ENCODE results near the gene AKAP6.

AKAP6 gene

GRCh38 chr14:32754209-32754608, 425.1 kb downstream of the AKAP6 start:
- Histone ChIP-seq H3K4me1 (ENCODE audit: control insufficient read depth, insufficient read depth, low read length) (no peaks in the 10 kb centered on the region), H3K4me3 (ENCODE audit: low read depth, low read length) (no peak overlapping the region), H3K36me3 (ENCODE audit: control insufficient read depth, insufficient read depth, low read length) (no peaks in the 10 kb centered on the region), H3K9ac (ENCODE audit: low read depth, low read length) (no peak overlapping the region), H3K27me3 (ENCODE audit: control insufficient read depth, insufficient read depth, low read length) (no peaks in the 10 kb centered on the region), H3K9me3 (ENCODE audit: control insufficient read depth, insufficient read depth, low read length) (no peaks in the 10 kb centered on the region)

GRCh38 chr14:32756173-32756572, 427.1 kb downstream of the AKAP6 start:
- Histone ChIP-seq H3K4me1 (ENCODE audit: control insufficient read depth, insufficient read depth, low read length) (no peaks in the 10 kb centered on the region), H3K27me3 (ENCODE audit: control insufficient read depth, insufficient read depth, low read length) (no peaks in the 10 kb centered on the region), H3K9me3 (ENCODE audit: control insufficient read depth, insufficient read depth, low read length) (no peaks in the 10 kb centered on the region), H3K36me3 (ENCODE audit: control insufficient read depth, insufficient read depth, low read length) (no peaks in the 10 kb centered on the region), H3K9ac (ENCODE audit: low read depth, low read length) (no peak overlapping the region), H3K4me3 (ENCODE audit: low read depth, low read length) (no peak overlapping the region)

GRCh38 chr14:32756775-32757174, 427.7 kb downstream of the AKAP6 start:
- H3K4me1 ChIP-seq (ENCODE audit: control insufficient read depth, insufficient read depth, low read length) = no peaks in the 10 kb centered on the region
- H3K36me3 ChIP-seq (ENCODE audit: control insufficient read depth, insufficient read depth, low read length) = no peaks in the 10 kb centered on the region
- H3K27me3 ChIP-seq (ENCODE audit: control insufficient read depth, insufficient read depth, low read length) = no peaks in the 10 kb centered on the region
- no peak overlapping the region for H3K9ac ChIP-seq (ENCODE audit: low read depth, low read length)
- H3K9me3 ChIP-seq (ENCODE audit: control insufficient read depth, insufficient read depth, low read length) = no peaks in the 10 kb centered on the region
- H3K4me3 ChIP-seq (ENCODE audit: low read depth, low read length) = no peak overlapping the region

- no peaks in the 10 kb centered on the region for H3K36me3 ChIP-seq (ENCODE audit: control insufficient read depth, insufficient read depth, low read length)
- H3K9me3 ChIP-seq (ENCODE audit: control insufficient read depth, insufficient read depth, low read length) = no peaks in the 10 kb centered on the region
- no peaks in the 10 kb centered on the region for H3K4me1 ChIP-seq (ENCODE audit: control insufficient read depth, insufficient read depth, low read length)
- no peak overlapping the region for H3K4me3 ChIP-seq (ENCODE audit: low read depth, low read length)
- H3K9ac ChIP-seq (ENCODE audit: low read depth, low read length) = no peak overlapping the region
- no peaks in the 10 kb centered on the region for H3K27me3 ChIP-seq (ENCODE audit: control insufficient read depth, insufficient read depth, low read length)
These were observed 428.5 kb downstream of the AKAP6 start for GRCh38 chr14:32757568-32757967.

- no peak overlapping the region for H3K9ac ChIP-seq (ENCODE audit: low read depth, low read length)
- H3K9me3 ChIP-seq (ENCODE audit: control insufficient read depth, insufficient read depth, low read length) = no peaks in the 10 kb centered on the region
- H3K27me3 ChIP-seq (ENCODE audit: control insufficient read depth, insufficient read depth, low read length) = no peaks in the 10 kb centered on the region
- H3K4me3 ChIP-seq (ENCODE audit: low read depth, low read length) = no peak overlapping the region
- H3K36me3 ChIP-seq (ENCODE audit: control insufficient read depth, insufficient read depth, low read length) = no peaks in the 10 kb centered on the region
- H3K4me1 ChIP-seq (ENCODE audit: control insufficient read depth, insufficient read depth, low read length) = no peaks in the 10 kb centered on the region
These were observed 432.4 kb downstream of the AKAP6 start for GRCh38 chr14:32761381-32761968.

GRCh38 chr14:32762886-32763285, 433.8 kb downstream of the AKAP6 start:
- H3K4me3 ChIP-seq (ENCODE audit: low read depth, low read length) = no peak overlapping the region

GRCh38 chr14:32763673-32764072, 434.6 kb downstream of the AKAP6 start:
- Histone ChIP-seq H3K4me1 (ENCODE audit: control insufficient read depth, insufficient read depth, low read length) (no peaks in the 10 kb centered on the region), H3K9ac (ENCODE audit: low read depth, low read length) (no peak overlapping the region), H3K36me3 (ENCODE audit: control insufficient read depth, insufficient read depth, low read length) (no peaks in the 10 kb centered on the region), H3K4me3 (ENCODE audit: low read depth, low read length) (no peak overlapping the region), H3K27me3 (ENCODE audit: control insufficient read depth, insufficient read depth, low read length) (no peaks in the 10 kb centered on the region), H3K9me3 (ENCODE audit: control insufficient read depth, insufficient read depth, low read length) (no peaks in the 10 kb centered on the region)

More at GRCh38 chr14:32762886-32763285, 433.8 kb downstream of the AKAP6 start:
- Histone ChIP-seq H3K36me3 (ENCODE audit: control insufficient read depth, insufficient read depth, low read length) (no peaks in the 10 kb centered on the region), H3K9me3 (ENCODE audit: control insufficient read depth, insufficient read depth, low read length) (no peaks in the 10 kb centered on the region), H3K9ac (ENCODE audit: low read depth, low read length) (no peak overlapping the region), H3K27me3 (ENCODE audit: control insufficient read depth, insufficient read depth, low read length) (no peaks in the 10 kb centered on the region), H3K4me1 (ENCODE audit: control insufficient read depth, insufficient read depth, low read length) (no peaks in the 10 kb centered on the region)

GRCh38 chr14:32764131-32764530, 435.0 kb downstream of the AKAP6 start:
- Histone ChIP-seq H3K27me3 (ENCODE audit: control insufficient read depth, insufficient read depth, low read length) (no peaks in the 10 kb centered on the region), H3K9me3 (ENCODE audit: control insufficient read depth, insufficient read depth, low read length) (no peaks in the 10 kb centered on the region), H3K9ac (ENCODE audit: low read depth, low read length) (no peak overlapping the region), H3K4me1 (ENCODE audit: control insufficient read depth, insufficient read depth, low read length) (no peaks in the 10 kb centered on the region), H3K4me3 (ENCODE audit: low read depth, low read length) (no peak overlapping the region), H3K36me3 (ENCODE audit: control insufficient read depth, insufficient read depth, low read length) (no peaks in the 10 kb centered on the region)

GRCh38 chr14:32770422-32770821, 441.3 kb downstream of the AKAP6 start:
- Histone ChIP-seq H3K4me1 (ENCODE audit: control insufficient read depth, insufficient read depth, low read length) (peaks cover 3% of the 10 kb centered on the region), H3K36me3 (ENCODE audit: control insufficient read depth, insufficient read depth, low read length) (no peaks in the 10 kb centered on the region), H3K27me3 (ENCODE audit: control insufficient read depth, insufficient read depth, low read length) (no peaks in the 10 kb centered on the region), H3K9ac (ENCODE audit: low read depth, low read length) (no peak overlapping the region), H3K4me3 (ENCODE audit: low read depth, low read length) (no peak overlapping the region), H3K9me3 (ENCODE audit: control insufficient read depth, insufficient read depth, low read length) (no peaks in the 10 kb centered on the region)

GRCh38 chr14:32774214-32774613, 445.1 kb downstream of the AKAP6 start:
- Histone ChIP-seq H3K9me3 (ENCODE audit: control insufficient read depth, insufficient read depth, low read length) (no peaks in the 10 kb centered on the region), H3K4me3 (ENCODE audit: low read depth, low read length) (no peak overlapping the region), H3K4me1 (ENCODE audit: control insufficient read depth, insufficient read depth, low read length) (peaks cover 3% of the 10 kb centered on the region), H3K27me3 (ENCODE audit: control insufficient read depth, insufficient read depth, low read length) (no peaks in the 10 kb centered on the region), H3K36me3 (ENCODE audit: control insufficient read depth, insufficient read depth, low read length) (no peaks in the 10 kb centered on the region), H3K9ac (ENCODE audit: low read depth, low read length) (no peak overlapping the region)

- H3K4me1 ChIP-seq (ENCODE audit: control insufficient read depth, insufficient read depth, low read length) = no peaks in the 10 kb centered on the region
- H3K9ac ChIP-seq (ENCODE audit: low read depth, low read length) = no peak overlapping the region
- no peaks in the 10 kb centered on the region for H3K36me3 ChIP-seq (ENCODE audit: control insufficient read depth, insufficient read depth, low read length)
- H3K27me3 ChIP-seq (ENCODE audit: control insufficient read depth, insufficient read depth, low read length) = no peaks in the 10 kb centered on the region
- no peak overlapping the region for H3K4me3 ChIP-seq (ENCODE audit: low read depth, low read length)
- H3K9me3 ChIP-seq (ENCODE audit: control insufficient read depth, insufficient read depth, low read length) = no peaks in the 10 kb centered on the region
These were observed 450.7 kb downstream of the AKAP6 start for GRCh38 chr14:32779840-32780239.

GRCh38 chr14:32784405-32784804, 455.3 kb downstream of the AKAP6 start:
- Histone ChIP-seq H3K4me3 (ENCODE audit: low read depth, low read length) (no peak overlapping the region), H3K36me3 (ENCODE audit: control insufficient read depth, insufficient read depth, low read length) (no peaks in the 10 kb centered on the region), H3K4me1 (ENCODE audit: control insufficient read depth, insufficient read depth, low read length) (no peaks in the 10 kb centered on the region), H3K27me3 (ENCODE audit: control insufficient read depth, insufficient read depth, low read length) (no peaks in the 10 kb centered on the region), H3K9ac (ENCODE audit: low read depth, low read length) (no peak overlapping the region), H3K9me3 (ENCODE audit: control insufficient read depth, insufficient read depth, low read length) (no peaks in the 10 kb centered on the region)

Measured in iPS-15b (cell line).